ENCODE measurements around the gene ZNHIT6.

ZNHIT6 gene

GRCh38 chr1:85700422-85700821, 7.8 kb downstream of the ZNHIT6 start:
- Histone ChIP-seq H3K27me3 (no peaks in the 10 kb centered on the region), H3K36me3 (no peaks in the 10 kb centered on the region), H3K4me3 (ENCODE audit: low read depth, low read length) (no peak overlapping the region), H3K4me1 (no peaks in the 10 kb centered on the region), H3K9me3 (no peaks in the 10 kb centered on the region)
- no peak for DNase-seq
- TF ChIP-seq CTCF (IDR thresholded peaks at IDR 0.05; ENCODE audit: low read depth, low read length): no peak

- Histone ChIP-seq H3K4me1 (no peaks in the 10 kb centered on the region), H3K36me3 (no peaks in the 10 kb centered on the region), H3K4me3 (ENCODE audit: low read depth, low read length) (no peak overlapping the region), H3K27me3 (no peaks in the 10 kb centered on the region), H3K9me3 (no peaks in the 10 kb centered on the region)
- no peak for TF ChIP-seq CTCF (IDR thresholded peaks at IDR 0.05; ENCODE audit: low read depth, low read length)
- DNase-seq: no peak
Measured at GRCh38 chr1:85697895-85698294, 10.3 kb downstream of the ZNHIT6 start.

- Histone ChIP-seq H3K27me3 (no peaks in the 10 kb centered on the region), H3K4me1 (no peaks in the 10 kb centered on the region), H3K4me3 (ENCODE audit: low read depth, low read length) (no peak overlapping the region), H3K36me3 (no peaks in the 10 kb centered on the region), H3K9me3 (no peaks in the 10 kb centered on the region)
- TF ChIP-seq CTCF (IDR thresholded peaks at IDR 0.05; ENCODE audit: low read depth, low read length): no peak
- no peak for DNase-seq
Measured at GRCh38 chr1:85692730-85693314, 15.4 kb downstream of the ZNHIT6 start.

- H3K4me1 ChIP-seq: no peaks in the 10 kb centered on the region
- no peak for DNase-seq
- no peaks in the 10 kb centered on the region for H3K36me3 ChIP-seq
- H3K4me3 ChIP-seq (ENCODE audit: low read depth, low read length): no peak overlapping the region
- H3K9me3 ChIP-seq: no peaks in the 10 kb centered on the region
- TF ChIP-seq CTCF (IDR thresholded peaks at IDR 0.05; ENCODE audit: low read depth, low read length): no peak
- no peaks in the 10 kb centered on the region for H3K27me3 ChIP-seq
Measured at GRCh38 chr1:85689775-85690404, 18.3 kb downstream of the ZNHIT6 start.

- no peak for DNase-seq
- Histone ChIP-seq H3K27me3 (no peaks in the 10 kb centered on the region), H3K4me3 (ENCODE audit: low read depth, low read length) (no peak overlapping the region), H3K36me3 (no peaks in the 10 kb centered on the region), H3K9me3 (no peaks in the 10 kb centered on the region), H3K4me1 (no peaks in the 10 kb centered on the region)
- TF ChIP-seq CTCF (IDR thresholded peaks at IDR 0.05; ENCODE audit: low read depth, low read length): no peak
Measured at GRCh38 chr1:85683292-85684025, 24.8 kb downstream of the ZNHIT6 start.

- no peak for DNase-seq
- no peaks in the 10 kb centered on the region for H3K27me3 ChIP-seq
- H3K4me3 ChIP-seq (ENCODE audit: low read depth, low read length): no peak overlapping the region
- no peaks in the 10 kb centered on the region for H3K36me3 ChIP-seq
- H3K9me3 ChIP-seq: no peaks in the 10 kb centered on the region
- no peak for TF ChIP-seq CTCF (IDR thresholded peaks at IDR 0.05; ENCODE audit: low read depth, low read length)
- no peaks in the 10 kb centered on the region for H3K4me1 ChIP-seq
Measured at GRCh38 chr1:85681087-85681486, 27.1 kb downstream of the ZNHIT6 start.
